Measurements from ENCODE around the gene TM4SF1. TPM values are rescaled to one million over a fixed set of nuclear protein-coding genes. Genes with fewer than 3 reads are reported as not detected.

The TM4SF1 gene
- total and polyA plus RNA-seq, 2 experiments from 2014 or later: 0.10 to 0.74 TPM

GRCh38 chr3:149383703-149384102 lies 6.3 kb upstream of the TM4SF1 start:
- Histone ChIP-seq H3K4me3 (no peak overlapping the region), H2AFZ (no peak overlapping the region), H3K36me3 (ENCODE audit: insufficient read depth) (no peaks in the 10 kb centered on the region), H3K27ac (ENCODE audit: low read depth) (no peak overlapping the region), H4K20me1 (replicated peaks; ENCODE audit: insufficient read depth) (no peaks in the 10 kb centered on the region), H3K4me1 (ENCODE audit: insufficient read depth) (no peaks in the 10 kb centered on the region), H3K27me3 (ENCODE audit: insufficient read depth) (no peaks in the 10 kb centered on the region), H3K4me2 (no peak overlapping the region), H3K9me2 (ENCODE audit: insufficient read depth) (peaks cover 5% of the 10 kb centered on the region; the same call in 1 of the 2 replicates), H3K79me2 (replicated peaks; ENCODE audit: insufficient read depth) (no peaks in the 10 kb centered on the region), H3F3A (replicated peaks; ENCODE audit: low read depth) (no peaks in the 10 kb centered on the region)
- no peaks in the 10 kb centered on the region for H3K4me1 Mint-ChIP-seq
- peaks cover 3% of the 10 kb centered on the region for H3K27me3 Mint-ChIP-seq (ENCODE audit: insufficient read depth, low read depth, poor library complexity)
- H3K36me3 Mint-ChIP-seq (ENCODE audit: low read depth): peaks cover 20% of the 10 kb centered on the region
- no peak overlapping the region for H3K27ac Mint-ChIP-seq
- DNase-seq (ENCODE audit: low spot score): no peak
- H3K4me3 Mint-ChIP-seq: no peak overlapping the region
- peaks cover 21% of the 10 kb centered on the region for H3K9me3 Mint-ChIP-seq
- no peak for ATAC-seq
- TF ChIP-seq NANOG (IDR thresholded peaks at IDR 0.05; ENCODE audit: borderline replicate concordance): no peak
- no peak for TF ChIP-seq CTCF (conservative IDR thresholded peaks at IDR 0.05; ENCODE audit: low read depth in 2 of 2)
- no peak for TF ChIP-seq ETS1 (IDR thresholded peaks at IDR 0.05)
- no peak for TF ChIP-seq JUNB (IDR thresholded peaks at IDR 0.05; ENCODE audit: unreplicated experiment)
- no peak for TF ChIP-seq CREB1 (CRISPR knock-in tag; IDR thresholded peaks at IDR 0.05; ENCODE audit: low read depth)
- no peak for TF ChIP-seq EZH2phosphoT487 (IDR thresholded peaks at IDR 0.05; ENCODE audit: unreplicated experiment)
- no peak for TF ChIP-seq ZNF331 (CRISPR knock-in tag; IDR thresholded peaks at IDR 0.05; ENCODE audit: low read depth)

- H3K27ac Mint-ChIP-seq: no peak overlapping the region
- no peak overlapping the region for H3K4me2 ChIP-seq
- no peaks in the 10 kb centered on the region for H3K4me1 ChIP-seq (ENCODE audit: insufficient read depth)
Observed at GRCh38 chr3:149382518-149382917, 5.1 kb upstream of the TM4SF1 start.

More at GRCh38 chr3:149382518-149382917, 5.1 kb upstream of the TM4SF1 start:
- H3F3A ChIP-seq (replicated peaks; ENCODE audit: low read depth): no peaks in the 10 kb centered on the region
- peaks cover 1% of the 10 kb centered on the region for H3K4me1 Mint-ChIP-seq
- peaks cover 3% of the 10 kb centered on the region for H3K27me3 Mint-ChIP-seq (ENCODE audit: insufficient read depth, low read depth, poor library complexity)
- no peak overlapping the region for H3K4me3 ChIP-seq
- peaks cover 22% of the 10 kb centered on the region for H3K36me3 Mint-ChIP-seq (ENCODE audit: low read depth)
- DNase-seq (ENCODE audit: low spot score) (no peak), ATAC-seq (no peak)
- H2AFZ ChIP-seq: no peak overlapping the region
- 0 out of 2 replicates have a peak, but pooled peaks cover 2% of the 10 kb centered on the region for H3K9me2 ChIP-seq (ENCODE audit: insufficient read depth)
- no peaks in the 10 kb centered on the region for H3K27me3 ChIP-seq (ENCODE audit: insufficient read depth)
- no peaks in the 10 kb centered on the region for H4K20me1 ChIP-seq (replicated peaks; ENCODE audit: insufficient read depth)
- peaks cover 28% of the 10 kb centered on the region for H3K9me3 Mint-ChIP-seq
- no peaks in the 10 kb centered on the region for H3K36me3 ChIP-seq (ENCODE audit: insufficient read depth)
- no peak overlapping the region for H3K4me3 Mint-ChIP-seq
- H3K79me2 ChIP-seq (replicated peaks; ENCODE audit: insufficient read depth): no peaks in the 10 kb centered on the region
- no peak overlapping the region for H3K27ac ChIP-seq (ENCODE audit: low read depth)
- TF ChIP-seq ZNF331 (CRISPR knock-in tag; IDR thresholded peaks at IDR 0.05; ENCODE audit: low read depth) (no peak), CREB1 (CRISPR knock-in tag; IDR thresholded peaks at IDR 0.05; ENCODE audit: low read depth) (no peak), REST (IDR thresholded peaks at IDR 0.05; ENCODE audit: unreplicated experiment) (no peak), EZH2 (IDR thresholded peaks at IDR 0.05; ENCODE audit: low read depth, unreplicated experiment) (no peak), NANOG (IDR thresholded peaks at IDR 0.05; ENCODE audit: borderline replicate concordance) (no peak), ETS1 (IDR thresholded peaks at IDR 0.05) (no peak), CTCF (conservative IDR thresholded peaks at IDR 0.05; ENCODE audit: low read depth in 2 of 2) (no peak), EZH2phosphoT487 (IDR thresholded peaks at IDR 0.05; ENCODE audit: unreplicated experiment) (no peak), STAT1 (IDR thresholded peaks at IDR 0.05; ENCODE audit: unreplicated experiment) (no peak), ZNF114 (CRISPR knock-in tag; IDR thresholded peaks at IDR 0.05) (no peak)
